ENCODE data around the gene MAD1L1. TPM values are rescaled to one million over a fixed set of nuclear protein-coding genes. Genes with fewer than 3 reads are reported as not detected.
"Not testable (repeated sequence)": the region's sequence is repeated elsewhere in the genome, so short reads cannot be mapped to it uniquely, and the experiment has no call there.

The MAD1L1 gene
- polyA plus RNA-seq, 2 donors: 18.0 to 24.9 TPM

GRCh38 chr7:2037808-2038522 lies 194.8 kb downstream of the MAD1L1 start:
- H3K4me3 ChIP-seq (ENCODE audit: low read depth in 1 of 2, low read length in 2 of 2): peak overlapping the region; percentile 15 to 27
- no peaks in the 10 kb centered on the region for H3K27me3 ChIP-seq (ENCODE audit: control insufficient read depth in 1 of 2, insufficient read depth in 2 of 2, low read length in 2 of 2)
- H3K4me1 ChIP-seq (ENCODE audit: control insufficient read depth in 2 of 2, insufficient read depth in 2 of 2, low read length in 1 of 2): peaks cover 0 to 8% of the 10 kb centered on the region in 2 donors
- peaks cover 0 to 6% of the 10 kb centered on the region in 2 donors for H3K36me3 ChIP-seq (ENCODE audit: control insufficient read depth in 2 of 2, insufficient read depth in 2 of 2, low read length in 1 of 2)
- H3K9me3 ChIP-seq (ENCODE audit: control insufficient read depth in 2 of 2, insufficient read depth in 1 of 2, low read depth in 1 of 2, low read length in 1 of 2): peaks cover 0 to 2% of the 10 kb centered on the region in 2 donors
- WGBS, 2 donors: 26 to 27% methylated on average over 13 of the region's 13 CpGs
- no peak overlapping the region for H3K27ac ChIP-seq (ENCODE audit: low read depth in 2 of 2, low read length in 1 of 2)

- Histone ChIP-seq H3K4me1 (ENCODE audit: control insufficient read depth in 2 of 2, insufficient read depth in 2 of 2, low read length in 1 of 2) (peaks cover 0 to 11% of the 10 kb centered on the region in 2 donors), H3K4me3 (ENCODE audit: low read depth in 1 of 2, low read length in 2 of 2) (no peak overlapping the region), H3K36me3 (ENCODE audit: control insufficient read depth in 2 of 2, insufficient read depth in 2 of 2, low read length in 1 of 2) (peaks cover 0 to 4% of the 10 kb centered on the region in 2 donors), H3K27me3 (ENCODE audit: control insufficient read depth in 1 of 2, insufficient read depth in 2 of 2, low read length in 2 of 2) (no peaks in the 10 kb centered on the region), H3K9me3 (ENCODE audit: control insufficient read depth in 2 of 2, insufficient read depth in 1 of 2, low read depth in 1 of 2, low read length in 1 of 2) (no peaks in the 10 kb centered on the region), H3K27ac (ENCODE audit: low read depth in 2 of 2, low read length in 1 of 2) (no peak overlapping the region)
- 56 to 70% methylated on average over 17 of the region's 17 CpGs for WGBS, 2 donors
Observed at GRCh38 chr7:2037301-2037807, 195.4 kb downstream of the MAD1L1 start.

- Histone ChIP-seq H3K27ac (ENCODE audit: low read depth in 2 of 2, low read length in 1 of 2) (no peak overlapping the region), H3K9me3 (ENCODE audit: control insufficient read depth in 2 of 2, insufficient read depth in 1 of 2, low read depth in 1 of 2, low read length in 1 of 2) (no peaks in the 10 kb centered on the region), H3K36me3 (ENCODE audit: control insufficient read depth in 2 of 2, insufficient read depth in 2 of 2, low read length in 1 of 2) (no peaks in the 10 kb centered on the region), H3K4me1 (ENCODE audit: control insufficient read depth in 2 of 2, insufficient read depth in 2 of 2, low read length in 1 of 2) (peaks cover 0 to 7% of the 10 kb centered on the region in 2 donors), H3K4me3 (ENCODE audit: low read depth in 1 of 2, low read length in 2 of 2) (no peak overlapping the region), H3K27me3 (ENCODE audit: control insufficient read depth in 1 of 2, insufficient read depth in 2 of 2, low read length in 2 of 2) (no peaks in the 10 kb centered on the region)
- WGBS, 2 donors: 92% methylated on average over 20 of the region's 20 CpGs
Observed at GRCh38 chr7:2036786-2037185, 196.0 kb downstream of the MAD1L1 start.

GRCh38 chr7:2036201-2036600 lies 196.5 kb downstream of the MAD1L1 start:
- not testable (repeated sequence) for H3K4me3 ChIP-seq (ENCODE audit: low read depth in 1 of 2, low read length in 2 of 2); H3K4me1 ChIP-seq (ENCODE audit: control insufficient read depth in 2 of 2, insufficient read depth in 2 of 2, low read length in 1 of 2); H3K27me3 ChIP-seq (ENCODE audit: control insufficient read depth in 1 of 2, insufficient read depth in 2 of 2, low read length in 2 of 2); H3K27ac ChIP-seq (ENCODE audit: low read depth in 2 of 2, low read length in 1 of 2); H3K36me3 ChIP-seq (ENCODE audit: control insufficient read depth in 2 of 2, insufficient read depth in 2 of 2, low read length in 1 of 2); H3K9me3 ChIP-seq (ENCODE audit: control insufficient read depth in 2 of 2, insufficient read depth in 1 of 2, low read depth in 1 of 2, low read length in 1 of 2)
- WGBS, 2 donors: 90 to 95% methylated on average over 12 of the region's 16 CpGs

GRCh38 chr7:2034291-2035201 lies 198.2 kb downstream of the MAD1L1 start:
- no peak overlapping the region for H3K4me3 ChIP-seq (ENCODE audit: low read depth in 1 of 2, low read length in 2 of 2)
- WGBS, 2 donors: 92 to 95% methylated on average over 20 of the region's 20 CpGs
- no peak overlapping the region for H3K27ac ChIP-seq (ENCODE audit: low read depth in 2 of 2, low read length in 1 of 2)
- no peaks in the 10 kb centered on the region for H3K27me3 ChIP-seq (ENCODE audit: control insufficient read depth in 1 of 2, insufficient read depth in 2 of 2, low read length in 2 of 2)
- no peaks in the 10 kb centered on the region for H3K9me3 ChIP-seq (ENCODE audit: control insufficient read depth in 2 of 2, insufficient read depth in 1 of 2, low read depth in 1 of 2, low read length in 1 of 2)
- peaks cover 0 to 7% of the 10 kb centered on the region in 2 donors for H3K4me1 ChIP-seq (ENCODE audit: control insufficient read depth in 2 of 2, insufficient read depth in 2 of 2, low read length in 1 of 2)
- H3K36me3 ChIP-seq (ENCODE audit: control insufficient read depth in 2 of 2, insufficient read depth in 2 of 2, low read length in 1 of 2): no peaks in the 10 kb centered on the region

- H3K4me3 ChIP-seq (ENCODE audit: low read depth in 1 of 2, low read length in 2 of 2): no peak overlapping the region
- no peaks in the 10 kb centered on the region for H3K27me3 ChIP-seq (ENCODE audit: control insufficient read depth in 1 of 2, insufficient read depth in 2 of 2, low read length in 2 of 2)
- no peak overlapping the region for H3K27ac ChIP-seq (ENCODE audit: low read depth in 2 of 2, low read length in 1 of 2)
- H3K4me1 ChIP-seq (ENCODE audit: control insufficient read depth in 2 of 2, insufficient read depth in 2 of 2, low read length in 1 of 2): peaks cover 0 to 7% of the 10 kb centered on the region in 2 donors
- no peaks in the 10 kb centered on the region for H3K36me3 ChIP-seq (ENCODE audit: control insufficient read depth in 2 of 2, insufficient read depth in 2 of 2, low read length in 1 of 2)
- H3K9me3 ChIP-seq (ENCODE audit: control insufficient read depth in 2 of 2, insufficient read depth in 1 of 2, low read depth in 1 of 2, low read length in 1 of 2): peaks cover 1% of the 10 kb centered on the region in 2 donors
- 94 to 96% methylated on average over 13 of the region's 13 CpGs for WGBS, 2 donors
Observed at GRCh38 chr7:2033586-2034135, 199.1 kb downstream of the MAD1L1 start.

- Histone ChIP-seq H3K4me3 (ENCODE audit: low read depth in 1 of 2, low read length in 2 of 2) (no peak overlapping the region), H3K36me3 (ENCODE audit: control insufficient read depth in 2 of 2, insufficient read depth in 2 of 2, low read length in 1 of 2) (no peaks in the 10 kb centered on the region), H3K9me3 (ENCODE audit: control insufficient read depth in 2 of 2, insufficient read depth in 1 of 2, low read depth in 1 of 2, low read length in 1 of 2) (peaks cover 4% of the 10 kb centered on the region in 2 donors), H3K27ac (ENCODE audit: low read depth in 2 of 2, low read length in 1 of 2) (no peak overlapping the region), H3K4me1 (ENCODE audit: control insufficient read depth in 2 of 2, insufficient read depth in 2 of 2, low read length in 1 of 2) (peaks cover 0 to 7% of the 10 kb centered on the region in 2 donors), H3K27me3 (ENCODE audit: control insufficient read depth in 1 of 2, insufficient read depth in 2 of 2, low read length in 2 of 2) (no peaks in the 10 kb centered on the region)
- WGBS, 2 donors: 87 to 92% methylated on average over 19 of the region's 19 CpGs
Observed at GRCh38 chr7:2032876-2033407, 199.8 kb downstream of the MAD1L1 start.

- WGBS, 2 donors: 75 to 80% methylated on average over 26 of the region's 26 CpGs
- Histone ChIP-seq H3K4me1 (ENCODE audit: control insufficient read depth in 2 of 2, insufficient read depth in 2 of 2, low read length in 1 of 2) (peaks cover 0 to 4% of the 10 kb centered on the region in 2 donors), H3K36me3 (ENCODE audit: control insufficient read depth in 2 of 2, insufficient read depth in 2 of 2, low read length in 1 of 2) (no peaks in the 10 kb centered on the region), H3K27me3 (ENCODE audit: control insufficient read depth in 1 of 2, insufficient read depth in 2 of 2, low read length in 2 of 2) (no peaks in the 10 kb centered on the region), H3K9me3 (ENCODE audit: control insufficient read depth in 2 of 2, insufficient read depth in 1 of 2, low read depth in 1 of 2, low read length in 1 of 2) (peaks cover 4% of the 10 kb centered on the region in 2 donors), H3K27ac (ENCODE audit: low read depth in 2 of 2, low read length in 1 of 2) (no peak overlapping the region), H3K4me3 (ENCODE audit: low read depth in 1 of 2, low read length in 2 of 2) (no peak overlapping the region)
Observed at GRCh38 chr7:2032030-2032875, 200.5 kb downstream of the MAD1L1 start.

Data from esophagus (tissue), 2 donors.